Astrocyte of the spinal cord (primary cell): Measurements from ENCODE around the gene NR1H4.
A peak's percentile ranks its signal among the peaks of the same experiment; 100 is the strongest.
"Not testable (repeated sequence)": the region's sequence is repeated elsewhere in the genome, so short reads cannot be mapped to it uniquely, and the experiment has no call there.

ENCODE experiments used
- DNase-seq: peaks from one replicate; pipeline ENCODE4 v3.0.0; 2011; ENCODE audit warnings: low read depth, low spot score
- H3K4me3 ChIP-seq: 2 replicates; pipeline ENCODE4 v1.5.1; 2011; ENCODE audit warnings: low read depth, mild to moderate bottlenecking, low read length, moderate library complexity
- in situ Hi-C: cut with HindIII; loops from 2 replicates; pipeline ENCODE4 v1.10.0; 2017; ENCODE audit warnings: low sequenced_read_pairs
- TF ChIP-seq, protein P1 (sequence below): IDR thresholded peaks from 2 replicates; pipeline ENCODE4 v1.5.1; 2012; ENCODE audit warnings: low read depth, mild to moderate bottlenecking, low read length, inconsistent platforms

NR1H4 gene

DNA sequence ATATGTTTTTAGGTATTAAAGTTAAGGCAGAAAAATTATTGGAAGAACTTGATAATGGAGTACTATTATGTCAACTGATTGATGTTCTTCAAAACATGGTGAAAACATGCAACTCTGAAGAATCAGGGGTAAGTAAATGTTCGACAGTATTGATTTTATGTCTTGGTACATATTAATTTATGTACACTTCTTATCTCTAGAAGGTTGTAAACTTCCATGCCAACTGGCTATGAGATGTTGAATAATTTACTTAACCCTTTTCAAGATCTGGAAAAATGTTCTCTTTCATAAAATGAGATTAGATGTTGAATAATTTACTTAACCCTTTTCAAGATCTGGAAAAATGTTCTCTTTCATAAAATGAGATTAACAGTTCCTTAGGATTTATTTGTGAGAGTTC, 128.0 kb downstream of the NR1H4 start:
- DNase-seq, result no peak
- TF ChIP-seq, protein P1, sequence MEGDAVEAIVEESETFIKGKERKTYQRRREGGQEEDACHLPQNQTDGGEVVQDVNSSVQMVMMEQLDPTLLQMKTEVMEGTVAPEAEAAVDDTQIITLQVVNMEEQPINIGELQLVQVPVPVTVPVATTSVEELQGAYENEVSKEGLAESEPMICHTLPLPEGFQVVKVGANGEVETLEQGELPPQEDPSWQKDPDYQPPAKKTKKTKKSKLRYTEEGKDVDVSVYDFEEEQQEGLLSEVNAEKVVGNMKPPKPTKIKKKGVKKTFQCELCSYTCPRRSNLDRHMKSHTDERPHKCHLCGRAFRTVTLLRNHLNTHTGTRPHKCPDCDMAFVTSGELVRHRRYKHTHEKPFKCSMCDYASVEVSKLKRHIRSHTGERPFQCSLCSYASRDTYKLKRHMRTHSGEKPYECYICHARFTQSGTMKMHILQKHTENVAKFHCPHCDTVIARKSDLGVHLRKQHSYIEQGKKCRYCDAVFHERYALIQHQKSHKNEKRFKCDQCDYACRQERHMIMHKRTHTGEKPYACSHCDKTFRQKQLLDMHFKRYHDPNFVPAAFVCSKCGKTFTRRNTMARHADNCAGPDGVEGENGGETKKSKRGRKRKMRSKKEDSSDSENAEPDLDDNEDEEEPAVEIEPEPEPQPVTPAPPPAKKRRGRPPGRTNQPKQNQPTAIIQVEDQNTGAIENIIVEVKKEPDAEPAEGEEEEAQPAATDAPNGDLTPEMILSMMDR, result no peak
- in situ Hi-C loops, result no loop called here
- H3K4me3 ChIP-seq, result no peak overlapping the region

DNA sequence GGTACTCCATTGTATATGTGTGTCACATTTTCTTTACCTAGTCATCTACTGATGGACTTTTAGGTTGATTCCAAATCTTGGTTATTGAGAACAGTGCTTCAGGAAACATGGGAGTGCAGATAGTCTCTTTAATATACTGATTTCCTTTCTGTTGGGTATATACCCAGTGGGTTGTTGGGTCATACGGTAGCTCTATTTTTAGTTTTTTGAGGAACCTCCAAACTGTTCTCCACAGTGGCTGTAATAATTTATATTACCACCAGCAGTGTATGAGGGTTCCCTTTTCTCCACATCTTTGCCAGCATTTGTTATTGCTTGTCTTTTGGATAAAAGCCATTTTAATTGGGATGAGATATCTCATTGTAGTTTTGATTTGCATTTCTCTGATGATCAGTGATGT, 129.3 kb downstream of the NR1H4 start:
- H3K4me3 ChIP-seq, DNase-seq, in situ Hi-C loops: not testable (repeated sequence)

DNA sequence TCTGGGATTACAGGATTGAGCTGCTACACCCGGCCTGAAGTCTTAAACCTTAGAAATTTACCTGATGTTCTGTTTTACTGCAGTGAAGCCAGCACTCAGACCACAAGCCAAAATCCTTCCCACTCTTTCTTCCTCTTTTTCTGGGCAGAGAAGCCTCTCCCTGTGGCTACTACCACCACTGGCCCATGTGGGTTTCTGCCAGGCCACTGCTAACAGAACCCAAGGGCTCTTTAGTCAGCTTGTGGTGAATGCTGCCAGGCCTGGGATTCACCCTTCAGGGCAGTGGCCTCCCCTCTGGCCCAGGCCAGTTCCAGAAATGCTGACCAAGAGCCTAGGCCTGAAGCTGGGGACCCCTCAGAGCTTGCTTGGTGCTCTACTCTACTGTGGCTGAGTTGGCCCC, 135.1 kb downstream of the NR1H4 start:
- no peak overlapping the region for H3K4me3 ChIP-seq
- TF ChIP-seq, protein P1, result no peak
- in situ Hi-C loops, result no loop called here
- DNase-seq, result no peak

GRCh38 chr12:100610666-100611430, 137.2 kb downstream of the NR1H4 start:
- H3K4me3 ChIP-seq, result no peak overlapping the region
- in situ Hi-C loops, result no loop called here
- DNase-seq, result peak; percentile 6
- TF ChIP-seq, protein P1, result no peak

GRCh38 chr12:100612606-100613005, 138.9 kb downstream of the NR1H4 start:
- DNase-seq, result no peak
- in situ Hi-C loops, result no loop called here
- TF ChIP-seq, protein P1, result no peak

More at GRCh38 chr12:100612606-100613005, 138.9 kb downstream of the NR1H4 start:
- H3K4me3 ChIP-seq, result no peak overlapping the region
